Stimulated activated naive CD4-positive, alpha-beta T cell treated with Interleukin-2 at 50 U/mL for 16 hours (primary cell): Measurements from ENCODE around the gene GAB2.

Experiments
- DNase-seq: peaks from one replicate; lab custom pipeline; 2025; lab: John Stamatoyannopoulos, UW

GAB2 gene

GRCh38 chr11:78400116-78400515, 17.5 kb downstream of the GAB2 start:
- no peak for DNase-seq

GRCh38 chr11:78399136-78399535, 18.5 kb downstream of the GAB2 start:
- DNase-seq = no peak

GRCh38 chr11:78398715-78399114, 18.9 kb downstream of the GAB2 start:
- no peak for DNase-seq

GRCh38 chr11:78397398-78397797, 20.2 kb downstream of the GAB2 start:
- DNase-seq = no peak

- DNase-seq = no peak
Observed at GRCh38 chr11:78395597-78395996, 22.0 kb downstream of the GAB2 start.

- DNase-seq = no peak
Observed at GRCh38 chr11:78392854-78393253, 24.8 kb downstream of the GAB2 start.

- DNase-seq = no peak
Observed at GRCh38 chr11:78391424-78391823, 26.2 kb downstream of the GAB2 start.

GRCh38 chr11:78390809-78391208, 26.8 kb downstream of the GAB2 start:
- no peak for DNase-seq

- no peak for DNase-seq
Observed at GRCh38 chr11:78386215-78386941, 31.2 kb downstream of the GAB2 start.

- no peak for DNase-seq
Observed at GRCh38 chr11:78385205-78385604, 32.4 kb downstream of the GAB2 start.

GRCh38 chr11:78384231-78384630, 33.4 kb downstream of the GAB2 start:
- no peak for DNase-seq

GRCh38 chr11:78381865-78382264, 35.8 kb downstream of the GAB2 start:
- no peak for DNase-seq

- DNase-seq = no peak
Observed at GRCh38 chr11:78380615-78381051, 37.0 kb downstream of the GAB2 start.

- DNase-seq = no peak
Observed at GRCh38 chr11:78379039-78379670, 38.5 kb downstream of the GAB2 start.

- no peak for DNase-seq
Observed at GRCh38 chr11:78377625-78378418, 39.8 kb downstream of the GAB2 start.

GRCh38 chr11:78376858-78377257, 40.8 kb downstream of the GAB2 start:
- no peak for DNase-seq

GRCh38 chr11:78374917-78375316, 42.7 kb downstream of the GAB2 start:
- DNase-seq = no peak

- no peak for DNase-seq
Observed at GRCh38 chr11:78373689-78374088, 43.9 kb downstream of the GAB2 start.

- DNase-seq = no peak
Observed at GRCh38 chr11:78372114-78372768, 45.4 kb downstream of the GAB2 start.

- no peak for DNase-seq
Observed at GRCh38 chr11:78371221-78371891, 46.3 kb downstream of the GAB2 start.

GRCh38 chr11:78370406-78371172, 47.0 kb downstream of the GAB2 start:
- no peak for DNase-seq
